Cardiac muscle cell (in vitro differentiated cells and primary cell): Measurements from ENCODE around the gene IGF2BP1. TPM values are rescaled to one million over a fixed set of nuclear protein-coding genes. Genes with fewer than 3 reads are reported as not detected.

Source experiments
- DNase-seq, 2 donors: peaks; one replicate each; pipeline versions ENCODE4 v3.0.0 to v3.0.0-alpha.2; 2010 to 2017; ENCODE audit warnings: low read depth in 1 of 2, low spot score in 1 of 2
- H3K27ac ChIP-seq: fragments of 200-600 bp; sonication (generic); 2 replicates; pipeline ENCODE4 v1.5.1; 2016
- H3K27me3 ChIP-seq: fragments of 200-600 bp; sonication (generic); 2 replicates; pipeline ENCODE4 v1.6.0; 2016; ENCODE audit warnings: control low read depth
- H3K36me3 ChIP-seq: fragments of 200-600 bp; sonication (generic); 2 replicates; pipeline ENCODE4 v1.5.1; 2016; ENCODE audit warnings: control low read depth
- H3K4me1 ChIP-seq: fragments of 200-600 bp; sonication (generic); 2 replicates; pipeline ENCODE4 v1.8.1; 2017; ENCODE audit warnings: low read depth, mild to moderate bottlenecking, mixed run types
- H3K4me3 ChIP-seq: fragments of 200-600 bp; sonication (generic); 2 replicates; pipeline ENCODE4 v1.5.1; 2016; ENCODE audit warnings: mild to moderate bottlenecking
- H3K9me3 ChIP-seq: fragments of 200-600 bp; sonication (generic); 2 replicates; pipeline ENCODE4 v1.5.1; 2017; ENCODE audit warnings: low read depth, mild to moderate bottlenecking, control low read depth
- polyA plus RNA-seq: library from polyadenylated mRNA; unstranded; fragments of >200 nt; fragmentation: Nextera tagmentation; extraction: Ambion mirVana; gene quantifications from 2 replicates; pipeline ENCODE4 v1.2.1, GENCODE V29; 2016
- total RNA-seq: library from RNA; depleted of rRNA; stranded (reverse); fragments of >200 nt; gene quantifications from 2 replicates; pipeline ENCODE4 v1.2.3, GENCODE V29; 2016
- TF ChIP-seq, protein P1 (sequence below): IDR thresholded peaks from 2 replicates; pipeline ENCODE4 v1.5.1; 2012; ENCODE audit warnings: low read depth, mild to moderate bottlenecking, low read length

The IGF2BP1 gene
- total and polyA plus RNA-seq, 2 experiments from 2014 or later: 18.7 to 74.0 TPM

GRCh38 chr17:49067163-49067562 lies 70.0 kb downstream of the IGF2BP1 start:
- Histone ChIP-seq H3K27me3 (no peaks in the 10 kb centered on the region), H3K4me3 (no peak overlapping the region), H3K36me3 (no peaks in the 10 kb centered on the region), H3K9me3 (no peaks in the 10 kb centered on the region), H3K27ac (no peak overlapping the region), H3K4me1 (no peaks in the 10 kb centered on the region)
- no peak for DNase-seq
- TF ChIP-seq, protein P1, sequence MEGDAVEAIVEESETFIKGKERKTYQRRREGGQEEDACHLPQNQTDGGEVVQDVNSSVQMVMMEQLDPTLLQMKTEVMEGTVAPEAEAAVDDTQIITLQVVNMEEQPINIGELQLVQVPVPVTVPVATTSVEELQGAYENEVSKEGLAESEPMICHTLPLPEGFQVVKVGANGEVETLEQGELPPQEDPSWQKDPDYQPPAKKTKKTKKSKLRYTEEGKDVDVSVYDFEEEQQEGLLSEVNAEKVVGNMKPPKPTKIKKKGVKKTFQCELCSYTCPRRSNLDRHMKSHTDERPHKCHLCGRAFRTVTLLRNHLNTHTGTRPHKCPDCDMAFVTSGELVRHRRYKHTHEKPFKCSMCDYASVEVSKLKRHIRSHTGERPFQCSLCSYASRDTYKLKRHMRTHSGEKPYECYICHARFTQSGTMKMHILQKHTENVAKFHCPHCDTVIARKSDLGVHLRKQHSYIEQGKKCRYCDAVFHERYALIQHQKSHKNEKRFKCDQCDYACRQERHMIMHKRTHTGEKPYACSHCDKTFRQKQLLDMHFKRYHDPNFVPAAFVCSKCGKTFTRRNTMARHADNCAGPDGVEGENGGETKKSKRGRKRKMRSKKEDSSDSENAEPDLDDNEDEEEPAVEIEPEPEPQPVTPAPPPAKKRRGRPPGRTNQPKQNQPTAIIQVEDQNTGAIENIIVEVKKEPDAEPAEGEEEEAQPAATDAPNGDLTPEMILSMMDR: no peak

GRCh38 chr17:49069585-49070273 lies 72.5 kb downstream of the IGF2BP1 start:
- DNase-seq: peak in 1 of 2 donors; percentile 20
- Histone ChIP-seq H3K36me3 (no peaks in the 10 kb centered on the region), H3K27ac (no peak overlapping the region), H3K4me1 (no peaks in the 10 kb centered on the region), H3K27me3 (no peaks in the 10 kb centered on the region), H3K9me3 (no peaks in the 10 kb centered on the region), H3K4me3 (no peak overlapping the region)
- TF ChIP-seq, protein P1: no peak

DNA sequence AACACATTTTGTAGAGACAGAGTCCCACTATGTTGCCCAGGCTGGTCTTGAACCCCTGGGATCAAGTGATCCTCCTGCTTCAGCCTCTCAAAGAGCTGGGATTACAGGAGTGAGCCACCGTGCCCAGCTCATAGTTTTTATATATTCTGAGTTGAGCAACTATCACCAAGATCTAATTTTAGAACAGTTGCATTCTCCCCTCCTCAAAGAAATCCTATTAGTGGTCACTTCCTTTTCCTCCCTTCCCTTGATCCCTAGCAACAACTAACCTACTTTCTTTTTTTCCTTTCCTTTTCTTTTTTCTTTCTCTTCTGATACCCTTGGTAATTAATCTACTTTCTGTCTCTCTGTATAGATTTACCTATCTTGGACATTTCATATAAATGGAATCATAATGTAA lies 73.9 kb downstream of the IGF2BP1 start:
- H3K27ac ChIP-seq: no peak overlapping the region
- no peaks in the 10 kb centered on the region for H3K9me3 ChIP-seq
- TF ChIP-seq, protein P1: no peak
- no peaks in the 10 kb centered on the region for H3K4me1 ChIP-seq
- H3K27me3 ChIP-seq: no peaks in the 10 kb centered on the region
- DNase-seq: peak in 1 of 2 donors; percentile 36
- no peaks in the 10 kb centered on the region for H3K36me3 ChIP-seq
- H3K4me3 ChIP-seq: no peak overlapping the region

DNA sequence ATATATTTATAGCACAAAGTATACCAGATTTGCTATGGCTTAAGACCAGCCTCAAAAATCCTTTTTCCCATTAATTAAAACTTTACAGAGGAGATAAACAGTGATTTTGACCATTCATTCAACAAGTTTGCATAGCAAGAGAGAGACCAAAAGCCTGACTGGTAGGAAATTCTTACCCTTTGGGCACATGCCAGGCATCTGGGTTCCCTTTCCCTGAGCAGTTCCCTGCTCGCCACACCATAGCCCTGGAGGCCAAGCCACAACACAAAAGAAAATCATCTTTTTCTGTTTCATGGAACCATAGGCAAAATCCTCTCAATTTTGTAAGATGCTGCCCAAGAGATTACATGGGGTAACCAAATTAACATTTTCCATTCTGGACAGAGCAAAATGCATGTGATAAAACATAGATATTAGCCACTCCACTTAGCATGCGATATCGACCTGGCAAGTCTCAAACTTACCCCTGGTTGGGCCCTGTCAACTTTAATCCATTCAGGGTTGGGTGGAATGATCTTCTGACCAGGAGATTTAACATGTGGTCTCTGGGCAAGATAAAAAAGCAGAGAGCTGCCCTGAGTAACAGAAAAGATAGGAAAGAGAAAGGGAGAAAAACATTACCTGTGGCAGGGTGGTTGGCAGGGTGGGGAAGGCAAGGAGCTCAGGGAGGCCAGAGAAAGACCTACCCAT lies 77.8 kb downstream of the IGF2BP1 start:
- Histone ChIP-seq H3K36me3 (no peaks in the 10 kb centered on the region), H3K27me3 (no peaks in the 10 kb centered on the region), H3K4me1 (no peaks in the 10 kb centered on the region), H3K4me3 (no peak overlapping the region), H3K9me3 (no peaks in the 10 kb centered on the region), H3K27ac (no peak overlapping the region)
- TF ChIP-seq, protein P1: no peak
- DNase-seq: peak in 1 of 2 donors; percentile 27

- no peaks in the 10 kb centered on the region for H3K27me3 ChIP-seq
- H3K27ac ChIP-seq: no peak overlapping the region
- no peaks in the 10 kb centered on the region for H3K36me3 ChIP-seq
- H3K4me3 ChIP-seq: no peak overlapping the region
- DNase-seq: peak in 1 of 2 donors; percentile 88
- no peaks in the 10 kb centered on the region for H3K4me1 ChIP-seq
- H3K9me3 ChIP-seq: no peaks in the 10 kb centered on the region
- TF ChIP-seq, protein P1: no peak
These were observed 79.6 kb downstream of the IGF2BP1 start for GRCh38 chr17:49076573-49077384.
